Erythroblast (primary cell): Measurements from ENCODE around the gene C2orf74.

Experiments
- GATA1 ChIP-seq: IDR thresholded peaks from 2 replicates; pipeline ENCODE4 v1.6.1; 2011; ENCODE audit warnings: low read depth, mild to moderate bottlenecking, control low read depth, low read length, moderate library complexity
- POLR2A ChIP-seq: IDR thresholded peaks from 2 replicates; pipeline ENCODE4 v1.6.1; 2011; ENCODE audit warnings: mild to moderate bottlenecking, low read length

DNA sequence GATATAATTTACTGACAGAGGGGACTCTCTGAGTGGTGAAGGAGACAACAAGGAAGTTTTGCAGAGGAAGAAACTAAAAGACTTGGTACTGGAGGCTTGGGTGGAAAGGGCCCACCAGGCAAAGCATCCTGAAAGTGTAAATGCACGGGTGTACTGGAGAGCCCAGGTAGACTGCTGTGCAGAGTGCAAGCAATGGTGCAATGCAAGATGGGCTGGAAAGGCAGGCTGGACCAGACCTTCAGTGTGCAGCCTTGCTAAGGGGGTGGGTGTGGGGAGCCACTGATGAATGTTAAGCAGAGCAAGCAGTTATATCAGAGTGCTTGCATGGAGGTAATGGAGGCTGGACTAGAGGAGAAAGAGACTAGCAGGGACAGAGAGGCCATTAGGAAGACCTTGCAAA, 10.7 kb downstream of the C2orf74 start:
- no peak for TF ChIP-seq POLR2A
- no peak for TF ChIP-seq GATA1
